HG02885 (cell line): ENCODE measurements around the gene FSHB.
"Not testable (repeated sequence)": the region's sequence is repeated elsewhere in the genome, so short reads cannot be mapped to it uniquely, and the experiment has no call there.

Experiments
- ATAC-seq: cut with Tn5 transposase; IDR thresholded peaks from one replicate; pipeline ENCODE4 v1.9.1; 2021; ENCODE audit warnings: mild to moderate bottlenecking; ENCODE audit not compliant: unreplicated experiment, poor library complexity

Gene FSHB

DNA sequence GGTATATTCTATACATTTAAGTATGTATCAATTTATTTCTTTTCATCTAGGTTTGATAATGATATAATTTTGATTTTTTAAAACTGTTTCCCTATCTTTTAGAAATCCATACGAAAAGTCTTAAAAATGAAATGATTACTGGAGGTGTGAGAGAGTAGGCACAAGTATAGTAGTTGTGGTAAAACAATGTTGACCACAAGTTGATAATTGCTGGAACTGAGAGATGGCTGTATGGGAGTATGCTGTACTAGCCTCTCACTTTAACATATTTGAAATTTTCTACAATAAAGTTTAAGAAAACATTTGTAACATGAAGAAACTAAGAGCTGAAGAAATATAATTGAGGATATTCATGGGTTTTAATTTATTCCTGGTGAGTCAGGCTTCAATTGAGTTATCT is 30.0 kb downstream of the FSHB start:
- no peak for ATAC-seq

DNA sequence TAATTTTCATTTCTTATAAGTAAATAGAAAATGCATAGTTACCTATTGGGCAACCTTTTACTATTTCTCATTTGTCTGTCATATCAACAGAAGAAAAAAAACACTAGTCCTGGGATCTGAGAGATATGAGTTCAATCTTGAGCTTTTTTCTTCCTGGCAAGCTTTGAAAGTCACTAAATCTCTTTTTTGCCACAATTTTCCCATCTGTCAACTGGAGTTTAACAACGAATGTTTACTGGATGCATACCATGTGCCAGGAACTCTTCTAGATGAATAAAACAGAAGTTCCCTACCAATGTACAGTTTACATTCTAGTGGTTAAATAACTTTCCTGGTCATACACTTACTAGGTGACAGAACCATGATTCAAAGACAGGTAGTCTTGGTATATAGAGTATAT is 31.0 kb downstream of the FSHB start:
- no peak for ATAC-seq

GRCh38 chr11:30268638-30269037 is 37.8 kb downstream of the FSHB start:
- not testable (repeated sequence) for ATAC-seq

- no peak for ATAC-seq
Measured at GRCh38 chr11:30270671-30271070, 39.9 kb downstream of the FSHB start.

DNA sequence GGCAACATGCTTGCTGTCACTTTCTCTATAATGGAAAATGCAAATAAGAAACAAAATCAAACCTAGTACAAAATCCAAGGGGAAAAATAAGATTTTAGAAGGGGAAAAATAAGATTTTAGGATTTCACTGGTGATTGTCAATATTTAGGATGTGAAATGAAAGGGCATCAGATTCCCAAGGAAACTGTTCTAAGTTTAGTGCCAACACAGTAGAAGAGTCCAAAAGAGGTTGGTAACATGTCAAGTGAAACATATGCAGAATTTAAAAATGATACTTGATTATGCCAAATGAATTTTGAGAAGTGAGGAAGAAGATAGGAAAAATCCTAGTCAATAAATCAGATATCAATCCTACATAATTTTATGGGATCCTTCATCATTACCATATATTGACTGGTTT is 46.4 kb downstream of the FSHB start:
- no peak for ATAC-seq

DNA sequence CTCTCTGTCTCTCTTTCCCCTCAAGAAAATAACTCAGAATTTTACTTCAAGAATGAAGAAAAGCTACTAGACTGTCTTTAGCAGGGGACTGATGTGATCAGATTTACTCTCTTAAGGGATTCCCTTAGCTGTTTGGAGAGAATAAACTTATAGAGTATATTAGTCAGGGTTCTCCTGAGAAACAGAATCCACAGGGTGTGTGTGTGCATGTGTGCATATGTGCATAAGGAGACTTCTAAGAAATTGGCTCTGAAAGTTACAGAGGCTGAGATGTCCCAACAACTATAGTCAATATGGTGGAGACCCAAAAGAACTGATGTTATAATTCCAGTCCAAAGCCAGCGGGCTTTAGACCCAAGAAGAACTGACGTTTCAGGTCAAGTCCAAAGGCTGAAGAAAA is 49.0 kb downstream of the FSHB start:
- no peak for ATAC-seq

DNA sequence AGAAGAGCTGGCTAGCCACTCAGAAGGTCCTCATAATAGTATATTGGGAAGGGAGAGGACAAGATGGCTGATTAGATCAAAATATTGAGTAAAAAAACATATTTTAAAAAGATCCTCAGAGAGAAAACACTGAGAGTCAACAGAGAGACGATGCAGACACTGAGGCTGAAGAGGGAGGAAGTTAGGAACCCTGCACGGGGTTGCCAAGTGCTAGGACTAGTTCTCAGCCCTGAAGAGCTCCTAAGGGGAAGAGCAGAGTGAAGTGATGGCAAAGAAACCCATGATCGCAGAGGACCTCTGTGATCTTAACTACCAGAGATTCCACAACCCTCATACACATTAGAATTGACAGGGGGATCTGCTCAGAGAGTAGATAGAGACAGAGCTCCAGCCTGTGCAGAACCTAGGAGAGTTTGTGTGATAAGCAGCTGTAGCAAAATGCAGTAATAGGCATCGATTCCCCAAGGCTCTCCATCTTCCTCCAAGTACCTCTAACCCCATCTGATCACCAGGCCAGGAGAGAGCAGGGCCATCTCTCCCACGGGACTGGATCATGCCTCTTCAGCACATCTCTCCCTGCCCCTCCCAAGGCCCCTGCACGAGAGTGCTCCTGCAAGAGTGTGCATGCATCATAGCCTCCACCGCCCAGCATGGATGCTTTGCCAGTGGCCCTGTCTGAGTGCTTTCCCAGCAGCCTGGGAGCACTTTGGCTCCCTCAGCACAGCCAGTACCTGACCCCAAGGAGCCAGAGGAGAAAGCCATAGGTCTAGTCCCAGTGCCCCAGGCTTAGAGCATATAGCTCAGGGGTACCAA is 50.9 kb downstream of the FSHB start:
- ATAC-seq, result peak; percentile 42

DNA sequence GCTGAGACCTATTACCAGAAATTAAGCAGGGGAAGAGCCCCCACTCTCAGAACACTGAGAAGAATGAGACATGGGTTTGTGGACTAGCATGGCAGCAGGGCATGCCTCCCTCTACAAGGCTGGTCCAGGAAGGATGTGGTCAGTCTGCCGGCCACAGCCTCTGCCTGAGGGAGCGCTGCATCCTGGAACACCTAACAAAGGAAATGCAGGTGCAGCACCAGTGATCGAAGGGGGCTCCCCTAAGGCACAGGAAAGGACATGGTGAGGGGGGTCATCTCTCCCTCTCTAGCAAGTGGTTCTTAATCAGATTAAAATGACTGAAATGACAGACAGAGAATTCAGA is 51.4 kb downstream of the FSHB start:
- ATAC-seq, result peak; percentile 85
